A204.1 (cell line): ENCODE results near the gene DAP3.

Experiments used
- FAIRE-seq: peaks from 2 replicates; lab custom pipeline; 2012; peaks lifted over from hg19 to GRCh38; lab: Jason Lieb, UNC

The DAP3 gene

GRCh38 chr1:155776414-155776813 is 87.5 kb downstream of the DAP3 start:
- no peak for FAIRE-seq

GRCh38 chr1:155777582-155777981 is 88.7 kb downstream of the DAP3 start:
- FAIRE-seq: no peak
